22Rv1 (cell line): ENCODE data around the gene ZNF569.
"Not testable (repeated sequence)": the region's sequence is repeated elsewhere in the genome, so short reads cannot be mapped to it uniquely, and the experiment has no call there.

ENCODE experiments used
- H3K27ac ChIP-seq: fragments of 450-650 bp; 2 replicates; pipeline ENCODE4 v1.5.1; 2017
- CTCF ChIP-seq: fragments of 450-650 bp; IDR thresholded peaks from 2 replicates; pipeline ENCODE4 v1.5.1; 2017; ENCODE audit warnings: mild to moderate bottlenecking
- ZFX ChIP-seq: fragments of 450-650 bp; IDR thresholded peaks from 2 replicates; pipeline ENCODE4 v1.6.1; 2017; ENCODE audit warnings: antibody characterized with exemption, borderline replicate concordance

ZNF569 gene

GRCh38 chr19:37452500-37453245, 14.6 kb downstream of the ZNF569 start:
- TF ChIP-seq CTCF (no peak), ZFX (no peak)
- H3K27ac ChIP-seq: no peak overlapping the region

GRCh38 chr19:37413313-37414084, 53.7 kb downstream of the ZNF569 start:
- no peak for TF ChIP-seq ZFX
- TF ChIP-seq CTCF: no peak

GRCh38 chr19:37412700-37413099, 54.5 kb downstream of the ZNF569 start:
- H3K27ac ChIP-seq: no peak overlapping the region
- TF ChIP-seq CTCF (no peak), ZFX (no peak)

More at GRCh38 chr19:37413313-37414084, 53.7 kb downstream of the ZNF569 start:
- H3K27ac ChIP-seq: no peak overlapping the region

- H3K27ac ChIP-seq: not testable (repeated sequence)
Observed at GRCh38 chr19:37406140-37406846, 61.0 kb downstream of the ZNF569 start.

GRCh38 chr19:37403403-37403802, 63.8 kb downstream of the ZNF569 start:
- no peak overlapping the region for H3K27ac ChIP-seq
- TF ChIP-seq ZFX (no peak), CTCF (no peak)

- no peak for TF ChIP-seq ZFX
- no peak for TF ChIP-seq CTCF
- H3K27ac ChIP-seq: no peak overlapping the region
Observed at GRCh38 chr19:37401078-37401477, 66.2 kb downstream of the ZNF569 start.

- H3K27ac ChIP-seq: not testable (repeated sequence)
Observed at GRCh38 chr19:37391399-37391798, 75.8 kb downstream of the ZNF569 start.

GRCh38 chr19:37389234-37389633, 78.0 kb downstream of the ZNF569 start:
- TF ChIP-seq ZFX: no peak
- TF ChIP-seq CTCF: no peak
- H3K27ac ChIP-seq: no peak overlapping the region
